Progenitor cell of endocrine pancreas (in vitro differentiated cells): ENCODE measurements around the gene THSD4. TPM values are rescaled to one million over a fixed set of nuclear protein-coding genes. Genes with fewer than 3 reads are reported as not detected.

Experiments
- DNase-seq: peaks from one replicate; pipeline ENCODE4 v3.0.0; 2021; ENCODE audit warnings: low spot score; ENCODE audit not compliant: unreplicated experiment
- H3K27ac Mint-ChIP-seq: 2 replicates; pipeline ENCODE4 v1.8.0; 2021; ENCODE audit warnings: mild to moderate bottlenecking, moderate library complexity, mixed read lengths
- H3K27me3 Mint-ChIP-seq: 2 replicates; pipeline ENCODE4 v1.8.0; 2021; ENCODE audit warnings: mixed read lengths
- H3K36me3 Mint-ChIP-seq: 2 replicates; pipeline ENCODE4 v1.8.0; 2022; ENCODE audit warnings: mixed read lengths; ENCODE audit not compliant: insufficient read depth
- H3K4me1 Mint-ChIP-seq: 2 replicates; pipeline ENCODE4 v1.8.0; 2021; ENCODE audit warnings: low read depth, mixed read lengths
- H3K4me3 Mint-ChIP-seq: 2 replicates; pipeline ENCODE4 v1.8.0; 2021; ENCODE audit warnings: low read depth, mild to moderate bottlenecking, moderate library complexity, mixed read lengths
- H3K9me3 Mint-ChIP-seq: 2 replicates; pipeline ENCODE4 v1.8.0; 2021; ENCODE audit warnings: low read depth, mixed read lengths
- total RNA-seq: library from RNA; stranded (reverse); gene quantifications from 2 replicates; pipeline ENCODE4 v1.2.1, GENCODE V29; 2021
- TF ChIP-seq, protein P1 (sequence below): fragments of 200-600 bp; sonication (generic); IDR thresholded peaks from one replicate; pipeline ENCODE4 v1.5.0; 2021; ENCODE audit warnings: antibody characterized with exemption, mild to moderate bottlenecking; ENCODE audit not compliant: unreplicated experiment

Gene THSD4
- total RNA-seq, 1 donor from 2014 or later = 6.8 TPM

DNA sequence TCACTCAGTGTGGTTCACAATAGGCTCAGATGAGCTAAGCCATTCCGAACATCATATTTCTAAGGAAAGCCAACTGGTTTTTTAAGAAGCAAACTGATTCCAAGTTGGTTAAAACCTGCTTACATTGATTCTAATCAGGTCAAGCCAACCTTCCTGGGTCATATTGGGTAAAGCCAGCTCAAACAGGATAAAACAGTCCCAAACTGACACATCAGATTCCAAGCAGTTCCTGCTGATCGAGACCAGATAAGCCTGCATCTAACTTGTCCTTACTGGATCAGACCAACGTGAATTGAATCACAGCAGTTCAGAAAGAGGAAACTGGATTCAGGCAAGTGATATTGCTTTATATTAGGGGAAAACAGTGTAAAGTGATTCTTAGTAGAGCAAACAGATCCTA is 18.6 kb upstream of the THSD4 start:
- no peaks in the 10 kb centered on the region for H3K4me1 Mint-ChIP-seq
- no peaks in the 10 kb centered on the region for H3K9me3 Mint-ChIP-seq
- peaks cover 2% of the 10 kb centered on the region for H3K27me3 Mint-ChIP-seq
- H3K36me3 Mint-ChIP-seq = no peaks in the 10 kb centered on the region
- TF ChIP-seq, protein P1, sequence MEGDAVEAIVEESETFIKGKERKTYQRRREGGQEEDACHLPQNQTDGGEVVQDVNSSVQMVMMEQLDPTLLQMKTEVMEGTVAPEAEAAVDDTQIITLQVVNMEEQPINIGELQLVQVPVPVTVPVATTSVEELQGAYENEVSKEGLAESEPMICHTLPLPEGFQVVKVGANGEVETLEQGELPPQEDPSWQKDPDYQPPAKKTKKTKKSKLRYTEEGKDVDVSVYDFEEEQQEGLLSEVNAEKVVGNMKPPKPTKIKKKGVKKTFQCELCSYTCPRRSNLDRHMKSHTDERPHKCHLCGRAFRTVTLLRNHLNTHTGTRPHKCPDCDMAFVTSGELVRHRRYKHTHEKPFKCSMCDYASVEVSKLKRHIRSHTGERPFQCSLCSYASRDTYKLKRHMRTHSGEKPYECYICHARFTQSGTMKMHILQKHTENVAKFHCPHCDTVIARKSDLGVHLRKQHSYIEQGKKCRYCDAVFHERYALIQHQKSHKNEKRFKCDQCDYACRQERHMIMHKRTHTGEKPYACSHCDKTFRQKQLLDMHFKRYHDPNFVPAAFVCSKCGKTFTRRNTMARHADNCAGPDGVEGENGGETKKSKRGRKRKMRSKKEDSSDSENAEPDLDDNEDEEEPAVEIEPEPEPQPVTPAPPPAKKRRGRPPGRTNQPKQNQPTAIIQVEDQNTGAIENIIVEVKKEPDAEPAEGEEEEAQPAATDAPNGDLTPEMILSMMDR = no peak
- no peak overlapping the region for H3K27ac Mint-ChIP-seq
- DNase-seq = no peak
- H3K4me3 Mint-ChIP-seq = no peak overlapping the region

DNA sequence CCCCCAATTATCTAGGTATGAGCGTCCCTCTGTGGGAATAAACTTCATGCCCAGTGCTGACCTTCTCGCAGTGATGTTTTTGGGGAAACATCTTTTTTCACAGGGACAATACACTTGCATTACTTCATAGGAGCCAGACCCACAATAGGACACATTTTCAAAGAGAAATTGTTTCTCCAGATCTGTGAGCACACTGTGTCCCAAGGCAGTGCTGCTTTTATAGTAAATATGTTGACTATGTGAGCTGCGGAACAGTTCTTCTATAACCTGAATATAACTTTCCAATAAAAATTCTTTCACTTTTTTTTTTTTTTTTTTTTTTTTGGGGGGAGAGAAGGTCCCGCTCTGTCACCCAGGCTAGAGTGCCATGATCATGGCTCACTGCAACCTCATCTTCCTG is 17.4 kb upstream of the THSD4 start:
- TF ChIP-seq, protein P1 = no peak
- DNase-seq = no peak
- Mint-ChIP-seq H3K9me3 (no peaks in the 10 kb centered on the region), H3K4me3 (no peak overlapping the region), H3K4me1 (no peaks in the 10 kb centered on the region), H3K36me3 (no peaks in the 10 kb centered on the region), H3K27ac (no peak overlapping the region), H3K27me3 (peaks cover 2% of the 10 kb centered on the region)

DNA sequence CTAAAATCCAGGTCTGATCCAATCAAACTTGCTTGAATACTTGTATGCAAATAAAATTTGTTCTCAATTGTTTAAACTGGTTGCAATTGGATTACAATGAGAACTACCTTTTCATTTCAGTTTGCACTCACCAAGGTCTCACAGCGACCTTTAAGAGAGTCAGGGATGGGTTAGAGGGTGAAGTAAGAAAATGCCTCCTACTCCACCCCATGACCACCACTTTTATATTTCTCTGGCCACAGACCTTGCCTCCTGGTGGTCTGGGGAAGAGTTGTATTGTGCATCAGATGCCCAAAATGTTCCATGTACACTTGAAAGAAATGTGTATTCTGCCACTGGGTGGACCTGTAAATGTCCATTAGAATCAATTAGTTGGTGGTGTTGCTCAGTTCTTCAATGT is 16.4 kb upstream of the THSD4 start:
- no peak overlapping the region for H3K4me3 Mint-ChIP-seq
- TF ChIP-seq, protein P1 = no peak
- no peaks in the 10 kb centered on the region for H3K36me3 Mint-ChIP-seq
- no peaks in the 10 kb centered on the region for H3K9me3 Mint-ChIP-seq
- peaks cover 4% of the 10 kb centered on the region for H3K27me3 Mint-ChIP-seq
- no peaks in the 10 kb centered on the region for H3K4me1 Mint-ChIP-seq
- H3K27ac Mint-ChIP-seq = no peak overlapping the region
- DNase-seq = no peak

DNA sequence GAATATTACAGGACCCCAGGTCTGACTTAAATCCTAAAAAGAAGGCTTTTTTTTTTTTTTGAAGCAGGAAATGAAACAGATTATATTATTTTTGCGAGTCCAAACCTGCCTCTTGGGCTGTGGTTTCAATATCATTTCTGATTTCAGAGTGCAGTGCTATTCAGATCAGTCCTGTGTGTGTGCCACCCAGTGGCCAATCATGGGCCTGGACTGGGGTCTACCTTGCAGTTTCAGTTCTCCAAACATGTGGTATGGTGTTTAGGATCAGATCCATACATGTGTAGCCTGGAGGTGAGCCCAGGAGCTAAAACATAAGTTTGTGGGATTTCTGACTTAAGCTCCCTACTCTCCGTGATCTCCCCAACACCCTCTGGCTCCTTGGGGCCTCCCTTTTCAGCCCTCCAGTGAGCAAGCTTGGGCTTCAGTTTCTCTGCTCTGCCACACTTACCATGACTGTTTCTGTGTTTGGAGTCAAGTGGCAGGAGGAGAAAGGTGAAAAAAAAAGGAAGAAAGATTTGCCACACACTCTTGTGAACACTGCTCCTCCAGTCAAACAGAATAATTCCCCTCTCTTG is 12.1 kb upstream of the THSD4 start:
- Mint-ChIP-seq H3K4me1 (no peaks in the 10 kb centered on the region), H3K9me3 (no peaks in the 10 kb centered on the region), H3K4me3 (no peak overlapping the region), H3K27ac (no peak overlapping the region), H3K27me3 (peaks cover 4% of the 10 kb centered on the region), H3K36me3 (no peaks in the 10 kb centered on the region)
- no peak for DNase-seq
- TF ChIP-seq, protein P1 = peak; percentile 60

DNA sequence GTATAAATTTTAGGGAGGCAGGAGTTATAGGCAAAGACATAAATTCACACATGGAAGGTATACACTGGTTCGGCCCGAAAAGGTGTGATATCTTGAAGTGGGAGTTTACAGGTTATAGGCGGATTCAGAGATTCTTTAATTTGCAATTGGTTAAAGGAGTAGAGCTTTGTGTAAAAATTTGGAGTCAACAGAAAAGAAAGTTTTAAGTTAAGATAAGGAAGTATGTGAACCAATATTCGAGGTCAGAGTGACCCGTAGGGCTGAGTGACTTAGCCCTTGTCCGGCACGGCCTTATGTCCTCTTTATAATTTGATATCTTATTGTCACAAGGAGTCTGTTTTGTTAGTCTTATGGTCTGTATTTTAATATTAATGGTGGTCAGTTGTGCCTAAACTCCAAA is 10.6 kb upstream of the THSD4 start:
- H3K36me3 Mint-ChIP-seq = no peaks in the 10 kb centered on the region
- H3K27me3 Mint-ChIP-seq = peaks cover 11% of the 10 kb centered on the region
- H3K27ac Mint-ChIP-seq = no peak overlapping the region
- H3K4me3 Mint-ChIP-seq = no peak overlapping the region
- TF ChIP-seq, protein P1 = no peak
- no peaks in the 10 kb centered on the region for H3K9me3 Mint-ChIP-seq
- H3K4me1 Mint-ChIP-seq = no peaks in the 10 kb centered on the region
- no peak for DNase-seq
